GM10266 (cell line): ENCODE results near the gene PZP.

Source experiments
- DNase-seq: peaks from one replicate; pipeline ENCODE4 v3.0.0; 2012; ENCODE audit errors: extremely low spot score
- CTCF ChIP-seq: IDR thresholded peaks from 2 replicates; pipeline ENCODE4 v1.5.1; 2012; ENCODE audit warnings: mild to moderate bottlenecking, low read depth; ENCODE audit not compliant: control insufficient read depth, insufficient read depth; ENCODE audit errors: missing control alignments

Gene PZP

GRCh38 chr12:9103050-9103849 lies 104.9 kb downstream of the PZP start:
- no peak for DNase-seq
- TF ChIP-seq CTCF: no peak

GRCh38 chr12:9101018-9101687 lies 107.0 kb downstream of the PZP start:
- DNase-seq: no peak
- no peak for TF ChIP-seq CTCF

GRCh38 chr12:9099552-9100190 lies 108.5 kb downstream of the PZP start:
- DNase-seq: no peak
- no peak for TF ChIP-seq CTCF
